ENCODE data around the gene DIAPH1.

DIAPH1 gene

GRCh38 chr5:141527426-141527825 is 91.4 kb downstream of the DIAPH1 start:
- TF ChIP-seq CTCF (IDR thresholded peaks at IDR 0.05; ENCODE audit: low read depth, low read length): no peak
- no peak overlapping the region for H3K4me3 ChIP-seq (ENCODE audit: low read depth, low read length)

GRCh38 chr5:141525653-141526052 is 93.1 kb downstream of the DIAPH1 start:
- no peak overlapping the region for H3K4me3 ChIP-seq (ENCODE audit: low read depth, low read length)
- no peak for TF ChIP-seq CTCF (IDR thresholded peaks at IDR 0.05; ENCODE audit: low read depth, low read length)

GRCh38 chr5:141524604-141525597 is 93.9 kb downstream of the DIAPH1 start:
- H3K4me3 ChIP-seq (ENCODE audit: low read depth, low read length): peak overlapping the region; percentile 18; the same call in 1 of the 2 replicates
- TF ChIP-seq CTCF (IDR thresholded peaks at IDR 0.05; ENCODE audit: low read depth, low read length): peak; percentile 93

GRCh38 chr5:141523991-141524390 is 94.8 kb downstream of the DIAPH1 start:
- H3K4me3 ChIP-seq (ENCODE audit: low read depth, low read length): no peak overlapping the region
- TF ChIP-seq CTCF (IDR thresholded peaks at IDR 0.05; ENCODE audit: low read depth, low read length): no peak

GRCh38 chr5:141522301-141522700 is 96.5 kb downstream of the DIAPH1 start:
- H3K4me3 ChIP-seq (ENCODE audit: low read depth, low read length): no peak overlapping the region
- TF ChIP-seq CTCF (IDR thresholded peaks at IDR 0.05; ENCODE audit: low read depth, low read length): no peak

- no peak for TF ChIP-seq CTCF (IDR thresholded peaks at IDR 0.05; ENCODE audit: low read depth, low read length)
- no peak overlapping the region for H3K4me3 ChIP-seq (ENCODE audit: low read depth, low read length)
Observed at GRCh38 chr5:141521244-141521781, 97.5 kb downstream of the DIAPH1 start.
